OCI-LY3 (cell line): ENCODE measurements around the gene LRCH3.
A peak's percentile ranks its signal among the peaks of the same experiment; 100 is the strongest.

ENCODE experiments used
- H2AFZ ChIP-seq: fragments of 200-600, 300-600 bp; shearing (Covaris generic); 2 replicates; pipeline ENCODE4 v1.6.0; 2014; ENCODE audit warnings: antibody characterized with exemption, low read depth, low read length
- H3K27ac ChIP-seq: fragments of 200-600, 300-600 bp; sonication (generic); 2 replicates; pipeline ENCODE4 v1.5.1; 2014; ENCODE audit warnings: mild to moderate bottlenecking, low read length, moderate library complexity, mixed read lengths
- H3K27me3 ChIP-seq: fragments of 200-600, 300-600 bp; sonication (generic); 2 replicates; pipeline ENCODE4 v1.6.1; 2014; ENCODE audit warnings: low read depth, low read length, mixed read lengths
- H3K36me3 ChIP-seq: fragments of 200-600, 300-600 bp; sonication (generic); replicated peaks from 2 replicates; pipeline ENCODE3; 2014; ENCODE audit warnings: low read depth, low read length, mixed read lengths
- H3K4me1 ChIP-seq: fragments of 300-600, 200-600 bp; sonication (generic); 2 replicates; pipeline ENCODE4 v1.6.1; 2014; ENCODE audit warnings: low read length, mixed read lengths
- H3K4me2 ChIP-seq: fragments of 200-600, 300-600 bp; sonication (generic); 2 replicates; pipeline ENCODE4 v1.6.1; 2014; ENCODE audit warnings: low read length, mixed read lengths
- H3K4me3 ChIP-seq: fragments of 300-600, 200-600 bp; sonication (generic); 2 replicates; pipeline ENCODE4 v1.5.1; 2014; ENCODE audit warnings: antibody characterized with exemption, mild to moderate bottlenecking, low read length, moderate library complexity
- H3K79me2 ChIP-seq: fragments of 300-600, 200-600 bp; shearing (Covaris generic); 2 replicates; pipeline ENCODE4 v1.6.1; 2014; ENCODE audit warnings: mild to moderate bottlenecking, low read length, mixed read lengths
- H3K9ac ChIP-seq: fragments of 300-600, 200-600 bp; shearing (Covaris generic); 2 replicates; pipeline ENCODE4 v1.6.0; 2014; ENCODE audit warnings: mild to moderate bottlenecking, low read length, moderate library complexity
- H3K9me3 ChIP-seq: fragments of 200-600, 300-600 bp; shearing (Covaris generic); 2 replicates; pipeline ENCODE4 v1.6.1; 2014; ENCODE audit warnings: low read length, mixed read lengths; ENCODE audit not compliant: insufficient read depth
- H4K20me1 ChIP-seq: fragments of 200-600, 300-600 bp; sonication (generic); 2 replicates; pipeline ENCODE4 v1.6.1; 2016; ENCODE audit warnings: low read length, mixed read lengths; ENCODE audit not compliant: insufficient read depth
- EZH2phosphoT487 ChIP-seq: fragments of 200-600 bp; shearing (Covaris generic); IDR thresholded peaks from 2 replicates; pipeline ENCODE4 v1.6.1; 2018; ENCODE audit warnings: antibody characterized with exemption, mixed run types, low read depth
- TF ChIP-seq, protein P1 (sequence below): fragments of 200-600, 300-600 bp; sonication (generic); IDR thresholded peaks from 2 replicates; pipeline ENCODE4 v1.5.1; 2014; ENCODE audit warnings: antibody characterized with exemption, low read length, low read depth

Gene LRCH3

DNA sequence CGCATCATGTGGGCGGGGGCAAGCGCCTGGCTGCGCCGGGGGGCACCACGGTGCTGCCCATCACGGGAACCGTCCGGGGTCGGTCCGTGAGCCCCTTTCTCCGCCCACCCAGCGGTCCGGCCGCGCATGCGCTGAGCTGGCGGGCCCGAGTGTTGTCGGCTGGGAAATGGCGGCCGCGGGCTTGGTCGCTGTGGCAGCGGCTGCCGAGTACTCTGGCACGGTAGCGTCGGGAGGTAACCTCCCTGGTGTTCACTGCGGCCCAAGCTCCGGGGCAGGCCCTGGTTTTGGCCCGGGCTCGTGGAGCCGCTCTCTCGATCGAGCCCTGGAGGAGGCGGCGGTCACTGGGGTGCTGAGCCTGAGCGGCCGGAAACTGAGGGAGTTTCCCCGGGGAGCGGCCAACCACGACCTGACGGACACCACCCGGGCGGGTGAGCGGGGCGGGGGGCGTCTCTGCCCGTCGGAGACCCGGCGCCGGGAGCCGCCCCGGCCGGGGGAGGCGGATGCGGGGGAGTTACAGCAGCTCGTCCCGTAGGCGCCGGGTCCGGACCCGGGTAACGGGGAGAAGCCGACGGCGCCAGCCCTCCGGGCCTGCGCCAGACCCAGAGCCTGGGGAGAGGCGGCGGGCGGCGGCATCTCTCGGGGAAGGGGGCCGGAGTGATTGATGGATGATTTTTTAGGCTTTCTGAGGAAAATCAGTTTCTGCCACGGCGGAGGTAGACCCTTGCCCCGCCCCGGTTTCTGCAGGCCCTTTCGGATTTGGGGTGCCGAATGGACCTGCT, at the start of gene LRCH3:
LRCH3 (plus strand) TSS at position 142 of the 779 bp plus-strand sequence; CDS start at position 167, 25 bp downstream.
- Histone ChIP-seq H3K27ac (peak within 1 kb of the TSS; percentile 71), H3K79me2 (peaks cover 50% of the 10 kb centered on the region), H3K9ac (peak within 1 kb of the TSS; percentile 85), H3K4me3 (peak within 1 kb of the TSS; percentile 94), H3K9me3 (no peaks in the 10 kb centered on the region), H2AFZ (peak within 1 kb of the TSS; percentile 53; the same call in 1 of the 2 replicates), H4K20me1 (peaks cover 29% of the 10 kb centered on the region), H3K4me2 (peak within 1 kb of the TSS; percentile 89), H3K4me1 (peaks cover 27% of the 10 kb centered on the region), H3K27me3 (no peaks in the 10 kb centered on the region), H3K36me3 (no peaks in the 10 kb centered on the region)
- TF ChIP-seq, protein P1, sequence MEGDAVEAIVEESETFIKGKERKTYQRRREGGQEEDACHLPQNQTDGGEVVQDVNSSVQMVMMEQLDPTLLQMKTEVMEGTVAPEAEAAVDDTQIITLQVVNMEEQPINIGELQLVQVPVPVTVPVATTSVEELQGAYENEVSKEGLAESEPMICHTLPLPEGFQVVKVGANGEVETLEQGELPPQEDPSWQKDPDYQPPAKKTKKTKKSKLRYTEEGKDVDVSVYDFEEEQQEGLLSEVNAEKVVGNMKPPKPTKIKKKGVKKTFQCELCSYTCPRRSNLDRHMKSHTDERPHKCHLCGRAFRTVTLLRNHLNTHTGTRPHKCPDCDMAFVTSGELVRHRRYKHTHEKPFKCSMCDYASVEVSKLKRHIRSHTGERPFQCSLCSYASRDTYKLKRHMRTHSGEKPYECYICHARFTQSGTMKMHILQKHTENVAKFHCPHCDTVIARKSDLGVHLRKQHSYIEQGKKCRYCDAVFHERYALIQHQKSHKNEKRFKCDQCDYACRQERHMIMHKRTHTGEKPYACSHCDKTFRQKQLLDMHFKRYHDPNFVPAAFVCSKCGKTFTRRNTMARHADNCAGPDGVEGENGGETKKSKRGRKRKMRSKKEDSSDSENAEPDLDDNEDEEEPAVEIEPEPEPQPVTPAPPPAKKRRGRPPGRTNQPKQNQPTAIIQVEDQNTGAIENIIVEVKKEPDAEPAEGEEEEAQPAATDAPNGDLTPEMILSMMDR, result no peak
- TF ChIP-seq EZH2phosphoT487, result no peak

DNA sequence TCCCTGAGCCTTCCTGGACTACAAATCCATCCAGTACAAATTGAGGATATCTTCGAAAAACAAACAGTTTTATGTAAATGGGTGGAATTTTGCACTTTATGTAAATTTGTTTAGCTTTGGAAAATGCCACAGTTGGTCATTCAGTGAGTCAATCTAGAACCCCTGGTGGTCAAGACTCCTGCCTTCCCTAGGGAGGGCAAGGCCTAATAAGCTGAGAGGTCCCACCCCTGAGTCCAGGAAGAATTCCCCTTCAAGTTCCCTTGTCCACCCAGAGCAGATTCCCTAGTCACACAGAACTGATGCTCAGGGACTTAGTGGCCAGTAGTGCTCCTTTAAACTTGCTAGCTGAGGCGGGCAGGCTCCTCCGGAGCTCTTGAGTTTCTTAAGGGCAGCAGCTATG, 48.3 kb upstream of the LRCH3 start:
- no peak overlapping the region for H3K4me3 ChIP-seq
- no peak overlapping the region for H3K27ac ChIP-seq
- no peak overlapping the region for H2AFZ ChIP-seq
- peaks cover 18% of the 10 kb centered on the region for H3K4me1 ChIP-seq
- no peaks in the 10 kb centered on the region for H4K20me1 ChIP-seq
- no peak overlapping the region for H3K9ac ChIP-seq
- no peaks in the 10 kb centered on the region for H3K9me3 ChIP-seq
- no peaks in the 10 kb centered on the region for H3K36me3 ChIP-seq
- no peaks in the 10 kb centered on the region for H3K27me3 ChIP-seq
- TF ChIP-seq EZH2phosphoT487, result no peak
- TF ChIP-seq, protein P1, result no peak
- H3K79me2 ChIP-seq, result no peaks in the 10 kb centered on the region
- H3K4me2 ChIP-seq, result no peak overlapping the region

DNA sequence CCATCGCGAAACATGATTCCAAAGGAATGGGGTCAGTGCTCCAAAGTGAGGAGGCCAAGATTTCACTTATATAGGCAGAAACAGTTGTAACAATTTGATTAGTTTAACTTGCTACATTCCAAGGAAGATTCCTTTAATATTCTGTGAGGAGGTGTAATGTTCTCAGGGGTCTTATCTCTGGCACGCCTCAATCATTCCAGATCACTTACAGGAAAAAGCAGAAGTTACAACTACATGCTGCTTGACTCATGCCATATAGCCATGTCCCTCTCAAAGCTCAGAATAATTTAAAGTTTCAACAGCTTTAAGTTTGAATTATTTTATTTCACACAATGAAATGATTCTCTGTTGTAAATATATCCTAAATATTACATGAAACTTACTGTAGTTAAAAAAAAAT, 44.8 kb upstream of the LRCH3 start:
- TF ChIP-seq, protein P1, result no peak
- TF ChIP-seq EZH2phosphoT487, result no peak
- Histone ChIP-seq H3K27me3 (no peaks in the 10 kb centered on the region), H3K79me2 (peaks cover 7% of the 10 kb centered on the region), H3K4me1 (peaks cover 16% of the 10 kb centered on the region), H2AFZ (no peak overlapping the region), H3K4me2 (no peak overlapping the region), H3K27ac (no peak overlapping the region), H3K9ac (no peak overlapping the region), H3K36me3 (no peaks in the 10 kb centered on the region), H4K20me1 (peaks cover 3% of the 10 kb centered on the region; the same call in 1 of the 2 replicates), H3K9me3 (no peaks in the 10 kb centered on the region), H3K4me3 (no peak overlapping the region)

DNA sequence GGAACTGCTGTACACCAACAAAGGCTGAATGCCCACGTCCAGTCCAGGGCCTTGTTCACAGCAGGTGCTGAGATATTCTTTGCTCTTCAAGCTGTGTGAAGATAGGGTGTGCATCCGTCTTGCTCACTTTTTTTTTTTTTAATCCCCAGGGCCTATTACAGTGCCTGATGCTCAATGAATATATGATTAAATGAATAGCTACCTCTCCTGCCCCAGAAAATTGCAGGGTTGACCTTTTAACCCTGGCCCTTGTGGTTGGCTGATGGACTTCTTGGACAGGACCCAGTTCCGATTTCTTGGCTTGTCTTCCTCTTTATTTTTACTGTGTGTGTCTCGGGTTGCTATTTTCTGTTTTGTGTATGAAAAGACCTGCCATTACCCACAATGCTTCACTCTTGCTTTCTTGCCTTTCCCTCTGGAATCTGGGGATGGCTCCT, 44.2 kb upstream of the LRCH3 start:
- H3K4me2 ChIP-seq, result peak overlapping the region; percentile 18; the same call in 1 of the 2 replicates
- no peak overlapping the region; the same call in 1 of the 2 replicates for H2AFZ ChIP-seq

More for the DNA sequence above, 44.2 kb upstream of the LRCH3 start:
- peaks cover 13% of the 10 kb centered on the region for H3K79me2 ChIP-seq
- H3K36me3 ChIP-seq, result no peaks in the 10 kb centered on the region
- H3K4me3 ChIP-seq, result no peak overlapping the region
- H3K9me3 ChIP-seq, result no peaks in the 10 kb centered on the region
- TF ChIP-seq, protein P1, result no peak
- no peak for TF ChIP-seq EZH2phosphoT487
- H3K27ac ChIP-seq, result 0 out of 2 replicates have a peak overlapping the region, but pooled peaks have one; percentile 10
- H3K27me3 ChIP-seq, result no peaks in the 10 kb centered on the region
- H4K20me1 ChIP-seq, result peaks cover 8% of the 10 kb centered on the region; the same call in 1 of the 2 replicates
- H3K4me1 ChIP-seq, result peaks cover 16% of the 10 kb centered on the region
- no peak overlapping the region for H3K9ac ChIP-seq
